Lower leg skin (tissue), 4 donors: ENCODE measurements around the gene DHRS13. TPM values are rescaled to one million over a fixed set of nuclear protein-coding genes. Genes with fewer than 3 reads are reported as not detected.
"Not testable (repeated sequence)": the region's sequence is repeated elsewhere in the genome, so short reads cannot be mapped to it uniquely, and the experiment has no call there.

Source experiments
- DNase-seq, 2 donors: peaks; one replicate each; pipeline ENCODE4 v3.0.0-alpha.2; 2019; ENCODE audit warnings: low spot score in 2 of 2
- H3K4me3 ChIP-seq: fragments of 200-600 bp; sonication (generic); 2 replicates; pipeline ENCODE4 v1.5.1; 2017; ENCODE audit warnings: mild to moderate bottlenecking, low read depth; ENCODE audit not compliant: poor library complexity, severe bottlenecking
- CTCF ChIP-seq, 3 donors: fragments of 450-650 bp; IDR thresholded peaks; one replicate each; pipeline ENCODE4 v1.5.1; 2016; ENCODE audit warnings: antibody characterized with exemption in 3 of 3, mild to moderate bottlenecking in 3 of 3, moderate library complexity in 2 of 3
- POLR2A ChIP-seq, 2 donors: fragments of 450-650 bp; IDR thresholded peaks; one replicate each; pipeline ENCODE4 v1.6.1; 2016 to 2017; ENCODE audit warnings: antibody characterized with exemption in 2 of 2, mild to moderate bottlenecking in 1 of 2, moderate library complexity in 1 of 2
- WGBS, 2 donors: methylation state at CpG; one replicate each; pipeline ENCODE4 v1.1.5; 2018; 5-methylcytosine and 5-hydroxymethylcytosine counted together
- intact Hi-C: fragments of 100-400 bp; cut with DNase I; formaldehyde crosslinking; loops from one replicate; pipeline ENCODE4 v1.15.0; 2023; ENCODE audit warnings: low total_unique reads
- total RNA-seq, 4 donors: library from RNA; depleted of rRNA; stranded (reverse); fragments of >200 nt; gene quantifications; one replicate each; pipeline ENCODE4 v1.1.0, GENCODE V29; 2016

The DHRS13 gene
- total RNA-seq, 4 donors from 2014 or later = 19.2 to 22.9 (median 19.5) TPM

GRCh38 chr17:28895794-28896447 is 7.0 kb downstream of the DHRS13 start:
- 35 to 40% methylated on average over 3 of the region's 3 CpGs for WGBS, 2 donors
- DNase-seq = no peak
- TF ChIP-seq CTCF (IDR thresholded peaks at IDR 0.05) (no peak), POLR2A (IDR thresholded peaks at IDR 0.05) (no peak)
- intact Hi-C loops = no loop called here
- no peak overlapping the region for H3K4me3 ChIP-seq

GRCh38 chr17:28893248-28894183 is 9.4 kb downstream of the DHRS13 start:
- DNase-seq, H3K4me3 ChIP-seq, intact Hi-C loops: not testable (repeated sequence)
- 53 to 55% methylated on average over 16 of the region's 16 CpGs for WGBS, 2 donors

GRCh38 chr17:28892024-28892423 is 10.9 kb downstream of the DHRS13 start:
- intact Hi-C loops = no loop called here
- no peak overlapping the region for H3K4me3 ChIP-seq
- TF ChIP-seq POLR2A (IDR thresholded peaks at IDR 0.05) = no peak
- no peak for TF ChIP-seq CTCF (IDR thresholded peaks at IDR 0.05)
- WGBS, 2 donors = 89 to 92% methylated on average over 4 of the region's 4 CpGs
- no peak for DNase-seq

DNA sequence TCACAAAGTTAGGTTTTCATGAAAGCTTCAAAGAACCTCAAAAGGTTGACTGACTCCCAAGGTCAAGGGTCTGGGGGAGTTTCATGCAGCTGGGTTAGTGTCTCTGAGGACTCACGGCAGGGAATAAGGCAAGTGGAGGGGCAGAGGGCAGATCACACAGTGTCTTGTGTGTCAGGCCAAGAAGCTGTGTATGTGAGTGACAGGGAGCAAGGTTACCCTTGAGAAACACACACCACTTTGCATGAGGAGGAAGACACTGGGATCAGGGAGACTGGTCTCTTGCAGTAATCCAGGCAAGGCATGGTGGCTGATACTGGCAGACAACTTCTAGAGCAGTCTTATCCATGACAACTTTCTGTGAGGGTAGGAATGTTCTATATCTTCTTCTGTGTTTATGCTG is 11.7 kb downstream of the DHRS13 start:
- no peak overlapping the region for H3K4me3 ChIP-seq
- 90 to 95% methylated on average over 1 of the region's 1 CpG for WGBS, 2 donors
- no peak for DNase-seq
- intact Hi-C loops = no loop called here
- no peak for TF ChIP-seq CTCF (IDR thresholded peaks at IDR 0.05)
- TF ChIP-seq POLR2A (IDR thresholded peaks at IDR 0.05) = no peak

DNA sequence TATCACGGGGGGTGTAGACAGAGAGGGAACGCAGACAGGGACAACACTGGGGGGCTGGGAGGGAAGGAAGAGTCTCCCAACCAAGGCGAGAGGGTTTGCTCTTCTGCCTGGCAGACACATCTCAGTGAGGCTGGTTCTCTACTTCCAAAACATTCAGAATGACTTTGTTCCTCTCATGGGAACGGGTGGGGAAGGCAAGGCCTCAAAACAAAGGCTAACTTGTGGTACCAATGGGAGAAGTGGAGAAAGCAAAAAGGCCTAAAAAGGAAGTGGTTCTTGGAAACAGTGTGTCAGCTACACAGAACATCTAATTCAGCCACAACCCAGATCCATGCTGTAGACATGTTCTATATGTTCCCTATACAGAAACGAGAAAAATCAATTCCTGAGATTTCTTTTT is 12.9 kb downstream of the DHRS13 start:
- 66 to 72% methylated on average over 5 of the region's 5 CpGs for WGBS, 2 donors
- no peak for TF ChIP-seq POLR2A (IDR thresholded peaks at IDR 0.05)
- no peak for TF ChIP-seq CTCF (IDR thresholded peaks at IDR 0.05)
- intact Hi-C loops = no loop called here
- no peak for DNase-seq
- no peak overlapping the region for H3K4me3 ChIP-seq

DNA sequence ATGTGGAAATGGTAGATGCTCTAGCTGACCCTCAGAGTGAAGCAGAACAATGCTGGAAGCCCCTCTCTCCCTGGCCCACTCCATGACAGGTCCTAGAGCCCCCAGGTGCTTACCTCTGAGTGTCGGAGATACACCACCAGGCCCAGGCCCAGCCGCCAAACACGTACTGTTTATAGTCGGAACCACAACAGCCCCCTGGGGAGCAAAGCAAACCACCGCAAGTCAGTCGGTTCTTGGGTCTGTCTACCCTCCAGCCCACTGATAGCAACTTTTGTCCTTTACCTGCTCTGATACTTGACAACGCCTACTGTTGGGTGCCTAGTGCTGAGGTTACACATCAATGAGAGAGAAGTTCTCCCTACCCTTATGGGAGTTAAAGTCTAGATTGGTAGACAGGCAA is 14.0 kb downstream of the DHRS13 start:
- intact Hi-C loops = no loop called here
- no peak for DNase-seq
- WGBS, 2 donors = 78 to 96% methylated on average over 7 of the region's 7 CpGs
- TF ChIP-seq POLR2A (IDR thresholded peaks at IDR 0.05) (no peak), CTCF (IDR thresholded peaks at IDR 0.05) (no peak)
- H3K4me3 ChIP-seq = no peak overlapping the region
